ENCODE data around the gene TMEM82. TPM values are rescaled to one million over a fixed set of nuclear protein-coding genes. Genes with fewer than 3 reads are reported as not detected.

TMEM82 gene
- total and polyA plus RNA-seq, 2 of the 13 experiments (the other 11 are each of a cell fraction or from before 2014, with no cell fraction given): 0.24 to 0.97 TPM

- TF ChIP-seq AKNA (CRISPR knock-in tag; IDR thresholded peaks at IDR 0.05; ENCODE audit: borderline replicate concordance) (no peak), ZNF264 (CRISPR knock-in tag; IDR thresholded peaks at IDR 0.05) (no peak), ZBTB42 (CRISPR knock-in tag; IDR thresholded peaks at IDR 0.05) (no peak), MEIS1 (CRISPR knock-in tag; IDR thresholded peaks at IDR 0.05; ENCODE audit: borderline replicate concordance) (no peak)
These were observed 6.0 kb upstream of the TMEM82 start, which contains the start of gene SLC25A34 (continued) for GRCh38 chr1:15736038-15736891.

- in situ Hi-C loops (cut with HindIII; ENCODE audit: extremely low pct_ligation_motif_present, low pct_unique_long_range_greater_than_20kb): no loop called here
- Histone ChIP-seq H3K4me1 (ENCODE audit: insufficient read depth, low read length) (peaks cover 65% of the 10 kb centered on the region), H3K27ac (ENCODE audit: extremely low read length, insufficient read depth, low read length) (no peak overlapping the region), H2AFZ (ENCODE audit: low read length) (no peak overlapping the region), H3K36me3 (replicated peaks in 1 of 2; ENCODE audit: control insufficient read depth in 1 of 2, insufficient read depth in 2 of 2, low read length in 2 of 2) (peaks cover 2 to 5% of the 10 kb centered on the region in 2 experiments; a peak in 4 of 5 replicates), H3K79me2 (ENCODE audit: insufficient read depth, low read length) (no peaks in the 10 kb centered on the region), H3K4me2 (ENCODE audit: low read depth, low read length) (peak overlapping the region; percentile 73), H3K9me3 (ENCODE audit: low read length) (no peaks in the 10 kb centered on the region), H3K27me3 (ENCODE audit: control insufficient read depth in 1 of 2, insufficient read depth in 2 of 2, low read length in 2 of 2) (no peaks in the 10 kb centered on the region), H3K4me3 (replicated peaks in 1 of 3; ENCODE audit: insufficient read depth in 1 of 3, low read depth in 2 of 3, low read length in 3 of 3) (peak overlapping the region in 1 of 3 experiments; percentile 53; a peak in 1 of 6 replicates), H4K20me1 (ENCODE audit: insufficient read depth, low read length) (no peaks in the 10 kb centered on the region), H3K9ac (ENCODE audit: insufficient read depth, low read depth, low read length) (no peak overlapping the region)
- TF ChIP-seq KDM5A (IDR thresholded peaks at IDR 0.05; ENCODE audit: borderline replicate concordance, low read length) (no peak), CENPBD1 (CRISPR knock-in tag; IDR thresholded peaks at IDR 0.05; ENCODE audit: borderline replicate concordance, low read depth) (no peak), ZSCAN25 (CRISPR knock-in tag; IDR thresholded peaks at IDR 0.05) (no peak), ZBTB42 (CRISPR knock-in tag; IDR thresholded peaks at IDR 0.05) (no peak), PTBP1 (IDR thresholded peaks at IDR 0.05; ENCODE audit: low read depth, low read length, poor library complexity, severe bottlenecking) (no peak), PHB2 (IDR thresholded peaks at IDR 0.05; ENCODE audit: partially characterized antibody) (no peak)
- WGBS (ENCODE audit: low lambda C conversion rate): 3% methylated on average over 5 of the region's 6 CpGs
- no TSS peak for BruUV-seq (replicated peaks)
- no peak for ATAC-seq
- ChIA-PET POLR2A (interaction anchor here (0.6 to 1.8 kb wide), 3 partner anchors 21 to 210 kb away, joined by 3 to 6 read pairs (median 3); partner anchors contain the start of gene DNAJC16), CTCF (ENCODE audit: low intra/inter-chr PET ratio, low total read pairs) (no interaction called here)
- intact Hi-C loops (cut with micrococcal nuclease; ENCODE audit: unreplicated experiment): loop anchor here (5.0 kb wide), 1 partner anchor 140 kb away; no protein-coding TSS in a partner anchor
- no peak for FAIRE-seq
- no peak for DNase-seq (ENCODE audit: low spot score)
These were observed 5.4 kb upstream of the TMEM82 start for GRCh38 chr1:15736892-15737261.
